H1 (cell line): ENCODE results near the gene QRICH1.

Experiments
- CHD2 ChIP-seq: IDR thresholded peaks from 2 replicates; pipeline ENCODE4 v1.6.1; 2012; ENCODE audit warnings: low read length, improper control_type of control experiment
- CREB1 ChIP-seq: IDR thresholded peaks from 2 replicates; pipeline ENCODE4 v1.6.1; 2012; ENCODE audit warnings: inconsistent platforms
- MAX ChIP-seq: IDR thresholded peaks from 2 replicates; pipeline ENCODE4 v1.6.1; 2012; ENCODE audit warnings: inconsistent platforms
- POLR2A ChIP-seq, 2 experiments: IDR thresholded peaks; 1 replicate in 1 of 2; 2 replicates in 1 of 2; pipeline ENCODE4 v1.6.1; 2011; ENCODE audit warnings: low read depth in 2 of 2, low read length in 2 of 2, mild to moderate bottlenecking in 2 of 2; ENCODE audit errors: control extremely low read depth in 1 of 2
- POLR2AphosphoS5 ChIP-seq: IDR thresholded peaks from 2 replicates; pipeline ENCODE4 v1.6.1; 2011; ENCODE audit warnings: low read depth, low read length
- RAD21 ChIP-seq, 2 experiments: IDR thresholded peaks in 1 of 2; conservative IDR thresholded peaks in 1 of 2; 2 replicates each; pipeline ENCODE4 v1.6.1; 2011; ENCODE audit warnings: low read depth in 2 of 2, low read length in 2 of 2, improper control_type of control experiment in 1 of 2, inconsistent platforms in 1 of 2, mild to moderate bottlenecking in 1 of 2, moderate library complexity in 1 of 2
- TF ChIP-seq, protein P1 (sequence below), 3 experiments: IDR thresholded peaks; 1 replicate in 2 of 3; 2 replicates in 1 of 3; pipeline versions ENCODE4 v1.5.1 to v1.6.1; 2011; ENCODE audit warnings: low read length in 3 of 3, mild to moderate bottlenecking in 3 of 3, inconsistent platforms in 2 of 3, low read depth in 1 of 3, moderate library complexity in 1 of 3; ENCODE audit not compliant: insufficient read depth in 1 of 3; ENCODE audit errors: control extremely low read depth in 1 of 3

DNA sequence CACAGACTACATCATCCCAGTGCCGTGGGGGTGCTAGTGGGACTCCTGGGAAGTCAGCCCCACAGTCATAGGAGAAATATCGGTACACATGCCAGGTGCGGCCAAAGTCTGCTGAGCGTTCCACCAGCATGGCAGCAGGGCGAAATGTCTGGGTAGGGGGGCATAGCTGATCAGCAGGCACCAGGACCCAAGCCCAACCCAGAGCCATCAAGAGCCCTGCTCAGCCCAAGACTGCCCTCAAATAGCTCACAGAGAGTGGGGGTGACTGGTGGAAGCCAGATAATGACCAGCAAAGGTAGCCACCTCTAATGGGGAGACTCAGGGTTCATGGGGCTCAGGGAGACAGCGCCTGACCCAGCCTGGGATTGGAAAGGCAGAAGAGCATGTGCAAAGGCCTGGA, 37.7 kb upstream of the QRICH1 start:
- TF ChIP-seq POLR2AphosphoS5 = no peak
- no peak for TF ChIP-seq RAD21 (IDR thresholded peaks at IDR 0.05 in 1 of 2, conservative IDR thresholded peaks at IDR 0.05 in 1 of 2; ENCODE audit: low read depth in 2 of 2, low read length in 2 of 2)
- TF ChIP-seq CREB1 = no peak
- no peak for TF ChIP-seq CHD2
- TF ChIP-seq, protein P1, sequence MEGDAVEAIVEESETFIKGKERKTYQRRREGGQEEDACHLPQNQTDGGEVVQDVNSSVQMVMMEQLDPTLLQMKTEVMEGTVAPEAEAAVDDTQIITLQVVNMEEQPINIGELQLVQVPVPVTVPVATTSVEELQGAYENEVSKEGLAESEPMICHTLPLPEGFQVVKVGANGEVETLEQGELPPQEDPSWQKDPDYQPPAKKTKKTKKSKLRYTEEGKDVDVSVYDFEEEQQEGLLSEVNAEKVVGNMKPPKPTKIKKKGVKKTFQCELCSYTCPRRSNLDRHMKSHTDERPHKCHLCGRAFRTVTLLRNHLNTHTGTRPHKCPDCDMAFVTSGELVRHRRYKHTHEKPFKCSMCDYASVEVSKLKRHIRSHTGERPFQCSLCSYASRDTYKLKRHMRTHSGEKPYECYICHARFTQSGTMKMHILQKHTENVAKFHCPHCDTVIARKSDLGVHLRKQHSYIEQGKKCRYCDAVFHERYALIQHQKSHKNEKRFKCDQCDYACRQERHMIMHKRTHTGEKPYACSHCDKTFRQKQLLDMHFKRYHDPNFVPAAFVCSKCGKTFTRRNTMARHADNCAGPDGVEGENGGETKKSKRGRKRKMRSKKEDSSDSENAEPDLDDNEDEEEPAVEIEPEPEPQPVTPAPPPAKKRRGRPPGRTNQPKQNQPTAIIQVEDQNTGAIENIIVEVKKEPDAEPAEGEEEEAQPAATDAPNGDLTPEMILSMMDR (IDR thresholded peaks at IDR 0.05; ENCODE audit: control extremely low read depth in 1 of 3, insufficient read depth in 1 of 3, low read depth in 1 of 3, low read length in 3 of 3) = no peak
- TF ChIP-seq MAX = no peak
- TF ChIP-seq POLR2A (IDR thresholded peaks at IDR 0.05; ENCODE audit: control extremely low read depth in 1 of 2, low read depth in 2 of 2, low read length in 2 of 2) = no peak
